GM12801 (cell line): Measurements from ENCODE around the gene SRA1.

ENCODE experiments used
- TF ChIP-seq, protein P1 (sequence below): IDR thresholded peaks from one replicate; pipeline ENCODE4 v1.5.1; 2011; ENCODE audit warnings: control low read depth; ENCODE audit not compliant: insufficient read length; ENCODE audit errors: extremely low read depth

Gene SRA1

DNA sequence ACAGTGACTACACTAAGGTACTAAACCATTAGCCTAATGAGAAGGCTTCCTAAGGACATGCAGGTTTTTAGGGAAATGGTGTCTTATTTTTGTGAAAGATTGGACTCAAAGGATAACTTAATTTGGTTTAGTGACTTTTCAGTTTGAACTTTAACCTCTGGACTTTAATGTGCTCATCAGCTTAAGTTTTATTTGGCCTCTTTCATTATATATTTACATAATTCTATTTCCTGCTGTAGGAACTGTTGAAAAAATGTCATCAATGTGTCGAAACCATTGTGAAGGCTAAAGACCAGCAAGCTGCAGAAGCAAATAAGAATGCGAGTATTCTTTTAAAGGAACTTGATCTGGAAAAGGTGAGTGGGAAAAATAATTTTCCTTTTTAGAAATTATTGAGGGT, 44.1 kb downstream of the SRA1 start:
- TF ChIP-seq, protein P1, sequence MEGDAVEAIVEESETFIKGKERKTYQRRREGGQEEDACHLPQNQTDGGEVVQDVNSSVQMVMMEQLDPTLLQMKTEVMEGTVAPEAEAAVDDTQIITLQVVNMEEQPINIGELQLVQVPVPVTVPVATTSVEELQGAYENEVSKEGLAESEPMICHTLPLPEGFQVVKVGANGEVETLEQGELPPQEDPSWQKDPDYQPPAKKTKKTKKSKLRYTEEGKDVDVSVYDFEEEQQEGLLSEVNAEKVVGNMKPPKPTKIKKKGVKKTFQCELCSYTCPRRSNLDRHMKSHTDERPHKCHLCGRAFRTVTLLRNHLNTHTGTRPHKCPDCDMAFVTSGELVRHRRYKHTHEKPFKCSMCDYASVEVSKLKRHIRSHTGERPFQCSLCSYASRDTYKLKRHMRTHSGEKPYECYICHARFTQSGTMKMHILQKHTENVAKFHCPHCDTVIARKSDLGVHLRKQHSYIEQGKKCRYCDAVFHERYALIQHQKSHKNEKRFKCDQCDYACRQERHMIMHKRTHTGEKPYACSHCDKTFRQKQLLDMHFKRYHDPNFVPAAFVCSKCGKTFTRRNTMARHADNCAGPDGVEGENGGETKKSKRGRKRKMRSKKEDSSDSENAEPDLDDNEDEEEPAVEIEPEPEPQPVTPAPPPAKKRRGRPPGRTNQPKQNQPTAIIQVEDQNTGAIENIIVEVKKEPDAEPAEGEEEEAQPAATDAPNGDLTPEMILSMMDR = no peak

DNA sequence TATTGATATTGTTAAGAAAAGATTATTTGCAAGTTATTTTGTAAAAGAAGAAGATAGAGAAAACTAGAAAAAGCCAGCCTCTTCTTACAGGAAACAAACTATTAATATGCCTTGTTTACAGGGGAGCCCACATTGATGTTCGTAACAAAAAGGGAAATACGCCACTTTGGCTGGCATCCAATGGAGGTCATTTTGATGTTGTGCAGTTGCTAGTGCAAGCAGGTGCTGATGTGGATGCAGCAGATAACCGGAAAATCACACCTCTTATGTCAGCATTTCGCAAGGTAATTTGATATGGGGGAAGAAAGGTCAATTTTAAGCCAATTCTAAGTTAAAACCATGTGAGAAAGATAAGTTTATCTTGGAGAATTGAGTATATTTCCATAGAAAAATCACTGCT, 47.4 kb downstream of the SRA1 start:
- TF ChIP-seq, protein P1 = no peak

DNA sequence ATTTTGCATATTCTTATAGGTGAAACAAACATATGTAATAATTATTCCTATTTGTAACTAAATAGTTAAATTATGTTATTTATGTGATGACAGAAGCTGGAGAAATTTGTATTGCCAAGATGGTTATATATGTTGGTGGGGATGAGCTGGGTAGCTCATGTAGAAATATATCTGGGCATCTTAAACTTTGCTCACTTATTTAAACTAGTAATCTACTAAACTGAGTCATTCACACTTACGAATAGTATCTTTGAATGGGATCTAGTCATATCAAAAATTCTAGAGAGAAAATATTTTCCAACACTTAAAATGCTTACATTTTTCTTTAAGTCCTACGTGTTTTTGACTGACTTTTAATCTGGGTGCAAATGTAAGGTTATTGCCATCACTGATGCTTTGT, 54.4 kb downstream of the SRA1 start:
- TF ChIP-seq, protein P1 = no peak
